Neural cell (in vitro differentiated cells): ENCODE results near the gene PRR5L. TPM values are rescaled to one million over a fixed set of nuclear protein-coding genes. Genes with fewer than 3 reads are reported as not detected.

ENCODE experiments used
- H2AFZ ChIP-seq: fragments of 200-600, 300-800 bp; sonication (generic), shearing (Covaris generic); 2 replicates; pipeline ENCODE4 v1.6.0; 2014; ENCODE audit warnings: low read depth, mild to moderate bottlenecking, antibody characterized with exemption, low read length, moderate library complexity
- H3F3A ChIP-seq: fragments of 200-600 bp; shearing (Covaris generic); 2 replicates; pipeline ENCODE4 v1.6.1; 2016; ENCODE audit warnings: mild to moderate bottlenecking, moderate library complexity, mixed read lengths, antibody characterized with exemption, low read length; ENCODE audit not compliant: insufficient read depth, poor library complexity, severe bottlenecking
- H3K27ac ChIP-seq: fragments of 200-600, 300-800 bp; sonication (generic), shearing (Covaris generic); 2 replicates; pipeline ENCODE4 v1.5.1; 2014; ENCODE audit warnings: mild to moderate bottlenecking, low read length, moderate library complexity
- H3K27me3 ChIP-seq: fragments of 300-800, 200-600 bp; sonication (generic), shearing (Covaris generic); 2 replicates; pipeline ENCODE4 v1.6.0; 2014; ENCODE audit warnings: mild to moderate bottlenecking, low read depth, low read length, moderate library complexity; ENCODE audit not compliant: insufficient read depth
- H3K36me3 ChIP-seq: fragments of 300-800, 200-600 bp; sonication (generic), shearing (Covaris generic); 2 replicates; pipeline ENCODE4 v1.5.1; 2014; ENCODE audit warnings: mild to moderate bottlenecking, antibody characterized with exemption, low read length, moderate library complexity; ENCODE audit not compliant: insufficient read depth
- H3K4me2 ChIP-seq: fragments of 300-800, 200-600 bp; sonication (generic), shearing (Covaris generic); 2 replicates; pipeline ENCODE4 v1.6.0; 2014; ENCODE audit warnings: mild to moderate bottlenecking, low read length
- H3K4me3 ChIP-seq: fragments of 300-800, 200-600 bp; sonication (generic), shearing (Covaris generic); 2 replicates; pipeline ENCODE4 v1.5.1; 2014; ENCODE audit warnings: mild to moderate bottlenecking, low read length, moderate library complexity
- H3K79me2 ChIP-seq: fragments of 200-600 bp; shearing (Covaris generic); replicated peaks from 2 replicates; pipeline ENCODE4 v1.6.0; 2014; ENCODE audit warnings: mild to moderate bottlenecking, low read length, moderate library complexity; ENCODE audit not compliant: insufficient read depth
- H3K9ac ChIP-seq: fragments of 300-800, 200-600 bp; sonication (generic), shearing (Covaris generic); 2 replicates; pipeline ENCODE4 v1.6.1; 2016; ENCODE audit warnings: mild to moderate bottlenecking, low read length, mixed read lengths
- H3K9me2 ChIP-seq: fragments of 200-600 bp; shearing (Covaris generic); 2 replicates; pipeline ENCODE4 v1.6.1; 2016; ENCODE audit warnings: mild to moderate bottlenecking, low read length, mixed read lengths; ENCODE audit not compliant: insufficient read depth
- H3K9me3 ChIP-seq: fragments of 200-600, 300-800 bp; sonication (generic), shearing (Covaris generic); 2 replicates; pipeline ENCODE4 v1.6.1; 2016; ENCODE audit warnings: mild to moderate bottlenecking, mixed run types, low read length, moderate library complexity, mixed read lengths
- H4K20me1 ChIP-seq: fragments of 200-600 bp; shearing (Covaris generic); 2 replicates; pipeline ENCODE4 v1.6.1; 2016; ENCODE audit warnings: mild to moderate bottlenecking, mixed run types; ENCODE audit not compliant: insufficient read depth
- CTCF ChIP-seq: fragments of 450-650 bp; IDR thresholded peaks from 2 replicates; pipeline ENCODE4 v1.5.1; 2014; ENCODE audit warnings: antibody characterized with exemption, mild to moderate bottlenecking, moderate library complexity; ENCODE audit not compliant: poor library complexity, severe bottlenecking
- EP300 ChIP-seq: fragments of 450-650 bp; conservative IDR thresholded peaks from 2 replicates; pipeline ENCODE4 v1.6.1; 2014; ENCODE audit warnings: antibody characterized with exemption, mild to moderate bottlenecking, moderate library complexity; ENCODE audit not compliant: poor library complexity, severe bottlenecking
- EZH2 ChIP-seq: fragments of 200-600, 300-800 bp; shearing (Covaris generic), sonication (generic); IDR thresholded peaks from 2 replicates; pipeline ENCODE4 v1.6.1; 2014; ENCODE audit warnings: antibody characterized with exemption, low read length, borderline replicate concordance, mild to moderate bottlenecking; ENCODE audit not compliant: insufficient read depth, poor library complexity, severe bottlenecking
- MXI1 ChIP-seq: fragments of 450-650 bp; conservative IDR thresholded peaks from 2 replicates; pipeline ENCODE4 v1.6.1; 2014; ENCODE audit warnings: antibody characterized with exemption, mild to moderate bottlenecking; ENCODE audit not compliant: poor library complexity, severe bottlenecking
- POLR2AphosphoS5 ChIP-seq: IDR thresholded peaks from 2 replicates; pipeline ENCODE4 v1.6.1; 2012
- RAD21 ChIP-seq: fragments of 450-650 bp; conservative IDR thresholded peaks from 2 replicates; pipeline ENCODE4 v1.6.1; 2014; ENCODE audit warnings: antibody characterized with exemption, mild to moderate bottlenecking, moderate library complexity
- REST ChIP-seq: IDR thresholded peaks from 2 replicates; pipeline ENCODE4 v1.6.1; 2012; ENCODE audit warnings: borderline replicate concordance
- SMC3 ChIP-seq: fragments of 450-650 bp; conservative IDR thresholded peaks from 2 replicates; pipeline ENCODE4 v1.6.1; 2014; ENCODE audit warnings: antibody characterized with exemption, mild to moderate bottlenecking, moderate library complexity; ENCODE audit not compliant: poor library complexity
- TAF1 ChIP-seq: IDR thresholded peaks from 2 replicates; pipeline ENCODE4 v1.6.1; 2012; ENCODE audit warnings: low read depth
- polyA plus RNA-seq: library from polyadenylated mRNA; depleted of rRNA; stranded (reverse); fragments of >200 nt; gene quantifications from 2 replicates; pipeline ENCODE4 v1.2.3, GENCODE V29; 2014

PRR5L gene
- polyA plus RNA-seq, 1 donor from 2014 or later, result 0.22 TPM

GRCh38 chr11:36454941-36455631 lies 159.0 kb downstream of the PRR5L start:
- no peak overlapping the region for H3K4me2 ChIP-seq
- H3K4me3 ChIP-seq, result no peak overlapping the region
- H3F3A ChIP-seq, result no peaks in the 10 kb centered on the region
- H3K9me3 ChIP-seq, result no peaks in the 10 kb centered on the region
- no peaks in the 10 kb centered on the region for H3K27me3 ChIP-seq
- H3K79me2 ChIP-seq, result no peaks in the 10 kb centered on the region
- no peak for TF ChIP-seq REST
- TF ChIP-seq POLR2AphosphoS5, result no peak
- TF ChIP-seq TAF1, result no peak
- no peak for TF ChIP-seq RAD21
- TF ChIP-seq SMC3, result no peak
- no peak for TF ChIP-seq MXI1
- no peak for TF ChIP-seq EP300
- no peak for TF ChIP-seq EZH2
- TF ChIP-seq CTCF, result no peak
- H3K9me2 ChIP-seq, result no peaks in the 10 kb centered on the region
- H3K36me3 ChIP-seq, result no peaks in the 10 kb centered on the region
- H2AFZ ChIP-seq, result no peak overlapping the region
- no peak overlapping the region for H3K27ac ChIP-seq
- no peak overlapping the region for H3K9ac ChIP-seq
- no peaks in the 10 kb centered on the region for H4K20me1 ChIP-seq

- Histone ChIP-seq H3K4me3 (no peak overlapping the region), H3K9ac (no peak overlapping the region), H3K36me3 (no peaks in the 10 kb centered on the region), H3K27me3 (no peaks in the 10 kb centered on the region), H3K9me3 (no peaks in the 10 kb centered on the region), H3K4me2 (no peak overlapping the region), H3K9me2 (no peaks in the 10 kb centered on the region), H4K20me1 (no peaks in the 10 kb centered on the region), H3F3A (no peaks in the 10 kb centered on the region), H3K27ac (no peak overlapping the region), H3K79me2 (no peaks in the 10 kb centered on the region), H2AFZ (no peak overlapping the region)
- TF ChIP-seq SMC3 (no peak), TAF1 (no peak), EP300 (no peak), REST (no peak)
Measured at GRCh38 chr11:36455658-36456111, 159.6 kb downstream of the PRR5L start.
